GM21447 (cell line): Measurements from ENCODE around the gene MAGI2.
"Not testable (repeated sequence)": the region's sequence is repeated elsewhere in the genome, so short reads cannot be mapped to it uniquely, and the experiment has no call there.

Experiments used
- ATAC-seq: cut with Tn5 transposase; IDR thresholded peaks from one replicate; pipeline ENCODE4 v1.9.1; 2021; ENCODE audit not compliant: unreplicated experiment

Gene MAGI2

GRCh38 chr7:79064187-79064823, 389.2 kb downstream of the MAGI2 start:
- no peak for ATAC-seq

GRCh38 chr7:79063019-79063698, 390.3 kb downstream of the MAGI2 start:
- ATAC-seq = no peak

GRCh38 chr7:79060498-79060897, 393.0 kb downstream of the MAGI2 start:
- no peak for ATAC-seq

GRCh38 chr7:79055722-79056415, 397.6 kb downstream of the MAGI2 start:
- ATAC-seq = no peak

- no peak for ATAC-seq
Measured at GRCh38 chr7:79051915-79052314, 401.6 kb downstream of the MAGI2 start.

- ATAC-seq = no peak
Measured at GRCh38 chr7:79050603-79051002, 402.9 kb downstream of the MAGI2 start.

- no peak for ATAC-seq
Measured at GRCh38 chr7:79046061-79046460, 407.4 kb downstream of the MAGI2 start.

GRCh38 chr7:79037001-79037400, 416.5 kb downstream of the MAGI2 start:
- no peak for ATAC-seq

- no peak for ATAC-seq
Measured at GRCh38 chr7:79036356-79036755, 417.1 kb downstream of the MAGI2 start.

- ATAC-seq = no peak
Measured at GRCh38 chr7:79035858-79036257, 417.6 kb downstream of the MAGI2 start.

- no peak for ATAC-seq
Measured at GRCh38 chr7:79034730-79035129, 418.7 kb downstream of the MAGI2 start.

- not testable (repeated sequence) for ATAC-seq
Measured at GRCh38 chr7:79019711-79020110, 433.8 kb downstream of the MAGI2 start.

GRCh38 chr7:79011921-79012320, 441.5 kb downstream of the MAGI2 start:
- no peak for ATAC-seq

GRCh38 chr7:79009647-79010046, 443.8 kb downstream of the MAGI2 start:
- no peak for ATAC-seq

- no peak for ATAC-seq
Measured at GRCh38 chr7:79008786-79009185, 444.7 kb downstream of the MAGI2 start.

GRCh38 chr7:78996013-78996412, 457.5 kb downstream of the MAGI2 start:
- ATAC-seq = no peak

- no peak for ATAC-seq
Measured at GRCh38 chr7:78993341-78993740, 460.1 kb downstream of the MAGI2 start.

GRCh38 chr7:78985509-78985908, 468.0 kb downstream of the MAGI2 start:
- no peak for ATAC-seq

GRCh38 chr7:78983483-78983882, 470.0 kb downstream of the MAGI2 start:
- no peak for ATAC-seq

GRCh38 chr7:78970440-78970916, 483.0 kb downstream of the MAGI2 start:
- ATAC-seq = no peak

GRCh38 chr7:78968951-78969350, 484.5 kb downstream of the MAGI2 start:
- ATAC-seq = no peak

- not testable (repeated sequence) for ATAC-seq
Measured at GRCh38 chr7:78967561-78967960, 485.9 kb downstream of the MAGI2 start.
